Measurements from ENCODE around the gene PRR3.
"Not testable (repeated sequence)": the region's sequence is repeated elsewhere in the genome, so short reads cannot be mapped to it uniquely, and the experiment has no call there.

Gene PRR3

GRCh38 chr6:30556906-30557682, at the start of gene PRR3:
Gene PRR3 (plus strand): TSS chr6:30557295. CDS start chr6:30557345, 50 bp downstream.
- peak; percentile 93 for DNase-seq

GRCh38 chr6:30507849-30508827, 49.0 kb upstream of the PRR3 start:
- DNase-seq, result no peak

- DNase-seq, result peak; percentile 81
Measured at GRCh38 chr6:30508890-30509736, 48.0 kb upstream of the PRR3 start.

GRCh38 chr6:30510419-30511168, 46.5 kb upstream of the PRR3 start:
- no peak for DNase-seq

- DNase-seq, result no peak
Measured at GRCh38 chr6:30511169-30511546, 45.9 kb upstream of the PRR3 start.

- DNase-seq, result no peak
Measured at GRCh38 chr6:30513451-30513850, 43.6 kb upstream of the PRR3 start.

- no peak for DNase-seq
Measured at GRCh38 chr6:30515106-30515505, 42.0 kb upstream of the PRR3 start.

- peak; percentile 97 for DNase-seq
Measured at GRCh38 chr6:30515944-30516753, 40.9 kb upstream of the PRR3 start.

- DNase-seq, result not testable (repeated sequence)
Measured at GRCh38 chr6:30516754-30517076, 40.4 kb upstream of the PRR3 start.

- not testable (repeated sequence) for DNase-seq
Measured at GRCh38 chr6:30517767-30518504, 39.2 kb upstream of the PRR3 start.

- DNase-seq, result peak; percentile 36
Measured at GRCh38 chr6:30518505-30519145, 38.5 kb upstream of the PRR3 start.

GRCh38 chr6:30520522-30520921, 36.6 kb upstream of the PRR3 start:
- DNase-seq, result no peak

GRCh38 chr6:30521082-30521481, 36.0 kb upstream of the PRR3 start:
- DNase-seq, result not testable (repeated sequence)

GRCh38 chr6:30521952-30522351, 35.1 kb upstream of the PRR3 start:
- not testable (repeated sequence) for DNase-seq

- DNase-seq, result not testable (repeated sequence)
Measured at GRCh38 chr6:30526444-30526843, 30.7 kb upstream of the PRR3 start.

- DNase-seq, result peak; percentile 40
Measured at GRCh38 chr6:30529349-30529875, 27.7 kb upstream of the PRR3 start.

- peak; percentile 22 for DNase-seq
Measured at GRCh38 chr6:30530014-30530413, 27.1 kb upstream of the PRR3 start.

- DNase-seq, result peak; percentile 39
Measured at GRCh38 chr6:30533460-30534294, 23.4 kb upstream of the PRR3 start.

GRCh38 chr6:30537931-30538330, 19.2 kb upstream of the PRR3 start:
- no peak for DNase-seq

All from CD4-positive, alpha-beta T cell treated with Interleukin-4 for 4 hours (primary cell).